SK-N-SH treated with all-trans-retinoic acid at 6 μM for 48 hours (cell line): ENCODE data around the gene BMP3.

Experiments
- ATAC-seq: fragments of 200-7000 bp; cut with Tn5 transposase; 3 replicates; pipeline ENCODE4 v1.9.1; 2020; ENCODE audit warnings: mild to moderate bottlenecking, moderate library complexity
- ARNTL ChIP-seq: fragments of 450-650 bp; formaldehyde crosslinking; IDR thresholded peaks from 2 replicates; pipeline ENCODE4 v1.5.0; 2020; ENCODE audit warnings: low read depth, mild to moderate bottlenecking, moderate library complexity, borderline replicate concordance
- BACH2 ChIP-seq: fragments of 250-450 bp; sonication (Bioruptor Pico); IDR thresholded peaks from 2 replicates; pipeline ENCODE4 v1.9.0; 2021; ENCODE audit warnings: mild to moderate bottlenecking, borderline replicate concordance
- CREB5 ChIP-seq: fragments of 250-450 bp; sonication (Bioruptor Pico); IDR thresholded peaks from 2 replicates; pipeline ENCODE4 v1.5.1; 2020; ENCODE audit warnings: low read depth, mild to moderate bottlenecking, moderate library complexity
- CSDC2 ChIP-seq: fragments of 250-450 bp; sonication (Bioruptor Pico); IDR thresholded peaks from 2 replicates; pipeline ENCODE4 v1.5.0; 2020; ENCODE audit warnings: mild to moderate bottlenecking, moderate library complexity
- CSRNP3 ChIP-seq: fragments of 250-450 bp; sonication (Bioruptor Pico); IDR thresholded peaks from 2 replicates; pipeline ENCODE4 v1.5.1; 2021; ENCODE audit warnings: mild to moderate bottlenecking, moderate library complexity
- ESRRG ChIP-seq: fragments of 250-450 bp; sonication (Bioruptor Pico); IDR thresholded peaks from 2 replicates; pipeline ENCODE4 v1.6.1; 2021; ENCODE audit warnings: mild to moderate bottlenecking
- GLIS3 ChIP-seq: fragments of 250-450 bp; sonication (Bioruptor Pico); IDR thresholded peaks from 2 replicates; pipeline ENCODE4 v1.5.0; 2020; ENCODE audit warnings: mild to moderate bottlenecking, moderate library complexity
- ISL1 ChIP-seq: fragments of 250-450 bp; sonication (Bioruptor Pico); IDR thresholded peaks from 2 replicates; pipeline ENCODE4 v2.1.2; 2022; ENCODE audit warnings: mild to moderate bottlenecking, moderate library complexity
- OSR1 ChIP-seq: fragments of 250-450 bp; sonication (Bioruptor Pico); IDR thresholded peaks from 2 replicates; pipeline ENCODE4 v1.8.0; 2022; ENCODE audit warnings: moderate library complexity, mild to moderate bottlenecking, inconsistent platforms
- POU6F1 ChIP-seq: fragments of 250-450 bp; sonication (Bioruptor Pico); IDR thresholded peaks from 2 replicates; pipeline ENCODE4 v1.8.0; 2021; ENCODE audit warnings: low read depth, mild to moderate bottlenecking, moderate library complexity, borderline replicate concordance
- PPARA ChIP-seq: fragments of 250-450 bp; sonication (Bioruptor Pico); IDR thresholded peaks from 2 replicates; pipeline ENCODE4 v1.5.0; 2020; ENCODE audit warnings: mild to moderate bottlenecking, borderline replicate concordance
- RARB ChIP-seq: fragments of 250-450 bp; sonication (Bioruptor Pico); IDR thresholded peaks from 2 replicates; pipeline ENCODE4 v1.8.0; 2021; ENCODE audit warnings: mild to moderate bottlenecking, moderate library complexity
- TCF4 ChIP-seq: fragments of 250-450 bp; sonication (Bioruptor Pico); IDR thresholded peaks from 2 replicates; pipeline ENCODE4 v1.8.0; 2021; ENCODE audit warnings: mild to moderate bottlenecking, moderate library complexity, borderline replicate concordance
- TOX ChIP-seq: fragments of 250-450 bp; sonication (Bioruptor Pico); IDR thresholded peaks from 2 replicates; pipeline ENCODE4 v1.8.0; 2021; ENCODE audit warnings: mild to moderate bottlenecking, moderate library complexity, borderline replicate concordance
- TSHZ2 ChIP-seq: fragments of 250-450 bp; sonication (Bioruptor Pico); IDR thresholded peaks from 2 replicates; pipeline ENCODE4 v1.5.0; 2020; ENCODE audit warnings: mild to moderate bottlenecking, moderate library complexity
- ZC3H10 ChIP-seq: fragments of 250-450 bp; sonication (Bioruptor Pico); IDR thresholded peaks from 2 replicates; pipeline ENCODE4 v1.5.1; 2021; ENCODE audit warnings: mild to moderate bottlenecking, moderate library complexity
- ZFP3 ChIP-seq: fragments of 250-450 bp; sonication (Bioruptor Pico); IDR thresholded peaks from 2 replicates; pipeline ENCODE4 v1.5.0; 2020; ENCODE audit warnings: mild to moderate bottlenecking, moderate library complexity
- ZFP30 ChIP-seq: fragments of 450-650 bp; formaldehyde crosslinking; IDR thresholded peaks from 2 replicates; pipeline ENCODE4 v1.5.0; 2022; ENCODE audit warnings: mild to moderate bottlenecking, moderate library complexity
- ZNF565 ChIP-seq: fragments of 450-650 bp; formaldehyde crosslinking; conservative IDR thresholded peaks from 2 replicates; pipeline ENCODE4 v1.5.0; 2020; ENCODE audit warnings: low read depth, mild to moderate bottlenecking, moderate library complexity
- ZNF8 ChIP-seq: fragments of 450-650 bp; formaldehyde crosslinking; IDR thresholded peaks from 2 replicates; pipeline ENCODE4 v1.5.0; 2020; ENCODE audit warnings: mild to moderate bottlenecking, moderate library complexity

Gene BMP3

GRCh38 chr4:81060587-81061343 lies 30.3 kb downstream of the BMP3 start:
- TF ChIP-seq TOX (CRISPR knock-in tag) (no peak), ESRRG (CRISPR knock-in tag) (no peak), ZFP30 (CRISPR knock-in tag) (no peak), TCF4 (CRISPR knock-in tag) (no peak), ZC3H10 (no peak), OSR1 (CRISPR knock-in tag) (no peak)
- ATAC-seq: no peak

DNA sequence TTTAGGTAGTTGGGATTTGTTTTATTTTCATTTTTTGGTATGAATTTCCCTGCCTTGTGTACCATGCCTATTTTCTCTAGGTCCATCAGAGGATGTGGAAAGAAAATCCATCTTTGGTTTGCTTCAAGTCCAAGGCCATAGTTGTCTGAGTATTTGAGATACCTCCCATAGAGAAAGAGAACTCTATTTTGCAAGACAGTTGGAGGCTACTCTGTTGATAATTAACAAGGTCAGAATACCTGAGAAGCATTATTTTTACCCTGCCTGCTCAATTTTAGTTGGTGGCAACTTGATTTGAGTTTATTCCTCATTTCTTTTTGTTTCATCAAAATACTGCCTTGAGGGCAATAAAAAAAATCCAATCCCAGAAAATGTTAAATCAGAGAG lies 30.8 kb downstream of the BMP3 start:
- no peak for TF ChIP-seq CSDC2 (CRISPR knock-in tag)
- no peak for TF ChIP-seq PPARA (CRISPR knock-in tag)
- no peak for TF ChIP-seq ZFP30 (CRISPR knock-in tag)
- no peak for TF ChIP-seq ZNF565 (CRISPR knock-in tag)
- no peak for TF ChIP-seq TSHZ2 (CRISPR knock-in tag)
- no peak for TF ChIP-seq ISL1
- no peak for TF ChIP-seq TCF4 (CRISPR knock-in tag)
- no peak for TF ChIP-seq OSR1 (CRISPR knock-in tag)
- TF ChIP-seq GLIS3 (CRISPR knock-in tag): no peak
- TF ChIP-seq ZNF8 (CRISPR knock-in tag): no peak
- TF ChIP-seq POU6F1 (CRISPR knock-in tag): no peak
- no peak for TF ChIP-seq BACH2 (CRISPR knock-in tag)
- no peak for TF ChIP-seq ZC3H10
- TF ChIP-seq ARNTL: no peak
- no peak for TF ChIP-seq RARB (CRISPR knock-in tag)
- TF ChIP-seq CSRNP3 (CRISPR knock-in tag): no peak
- no peak for TF ChIP-seq TOX (CRISPR knock-in tag)
- no peak for TF ChIP-seq ESRRG (CRISPR knock-in tag)
- TF ChIP-seq ZFP3 (CRISPR knock-in tag): no peak
- no peak for TF ChIP-seq CREB5 (CRISPR knock-in tag)
- TF ChIP-seq, all 23 proteins: peak for 0
- ATAC-seq: no peak

GRCh38 chr4:81062001-81062400 lies 31.5 kb downstream of the BMP3 start:
- no peak for ATAC-seq
- no peak for TF ChIP-seq CSRNP3 (CRISPR knock-in tag)
